Glutamatergic neuron (in vitro differentiated cells): ENCODE results near the gene ATG101. TPM values are rescaled to one million over a fixed set of nuclear protein-coding genes. Genes with fewer than 3 reads are reported as not detected.
A peak's percentile ranks its signal among the peaks of the same experiment; 100 is the strongest.

Experiments used
- DNase-seq: peaks from one replicate; pipeline ENCODE4 v3.0.0; 2022
- H3K27ac Mint-ChIP-seq: one replicate; pipeline ENCODE4 v1.8.0; 2020; ENCODE audit warnings: mild to moderate bottlenecking, mixed read lengths, inconsistent platforms; ENCODE audit not compliant: unreplicated experiment
- H3K27me3 Mint-ChIP-seq: one replicate; pipeline ENCODE4 v1.8.0; 2020; ENCODE audit warnings: mild to moderate bottlenecking, moderate library complexity, mixed read lengths, inconsistent platforms; ENCODE audit not compliant: unreplicated experiment
- H3K36me3 Mint-ChIP-seq: one replicate; pipeline ENCODE4 v1.8.0; 2020; ENCODE audit warnings: mild to moderate bottlenecking, mixed read lengths, inconsistent platforms; ENCODE audit not compliant: unreplicated experiment
- H3K4me1 Mint-ChIP-seq: one replicate; pipeline ENCODE4 v1.8.0; 2020; ENCODE audit warnings: mild to moderate bottlenecking, low read depth, mixed read lengths, inconsistent platforms; ENCODE audit not compliant: unreplicated experiment
- H3K4me3 Mint-ChIP-seq: one replicate; pipeline ENCODE4 v1.8.0; 2020; ENCODE audit warnings: mild to moderate bottlenecking, mixed read lengths, inconsistent platforms; ENCODE audit not compliant: unreplicated experiment
- H3K9me3 Mint-ChIP-seq: one replicate; pipeline ENCODE4 v1.8.0; 2020; ENCODE audit warnings: mild to moderate bottlenecking, moderate library complexity, mixed read lengths, inconsistent platforms; ENCODE audit not compliant: unreplicated experiment
- CTCF ChIP-seq: fragments of 200-600 bp; sonication (generic); IDR thresholded peaks from one replicate; pipeline ENCODE4 v1.5.0; 2021; ENCODE audit not compliant: partially characterized antibody, unreplicated experiment
- total RNA-seq: library from RNA; stranded (reverse); fragmentation: NEBNext Ultra II Directional; extraction: Animal tissue kit (Norgen Biotek cat#: 25700); gene quantifications from one replicate; pipeline ENCODE4 v1.2.1, GENCODE V29; 2021; ENCODE audit not compliant: unreplicated experiment

Gene ATG101
- total RNA-seq, 1 donor from 2014 or later: 26.2 TPM

- H3K27me3 Mint-ChIP-seq: peaks cover 22% of the 10 kb centered on the region
- peak overlapping the region; percentile 63 for H3K4me3 Mint-ChIP-seq
- peaks cover 7% of the 10 kb centered on the region for H3K9me3 Mint-ChIP-seq
- H3K36me3 Mint-ChIP-seq: no peaks in the 10 kb centered on the region
- H3K27ac Mint-ChIP-seq: peak overlapping the region; percentile 1
- no peak for DNase-seq
- no peak for TF ChIP-seq CTCF
- H3K4me1 Mint-ChIP-seq: peaks cover 6% of the 10 kb centered on the region
Observed at GRCh38 chr12:52049286-52049685, 20.5 kb upstream of the ATG101 start.

GRCh38 chr12:52049688-52050087, 20.1 kb upstream of the ATG101 start:
- Mint-ChIP-seq H3K27ac (peak overlapping the region; percentile 1), H3K36me3 (no peaks in the 10 kb centered on the region), H3K27me3 (peaks cover 18% of the 10 kb centered on the region), H3K4me1 (peaks cover 6% of the 10 kb centered on the region), H3K4me3 (peak overlapping the region; percentile 63), H3K9me3 (peaks cover 5% of the 10 kb centered on the region)
- no peak for DNase-seq
- no peak for TF ChIP-seq CTCF

- H3K4me3 Mint-ChIP-seq: peak overlapping the region; percentile 63
Observed at GRCh38 chr12:52050116-52050757, 19.5 kb upstream of the ATG101 start.

GRCh38 chr12:52050758-52051541, 18.8 kb upstream of the ATG101 start, which contains the start of gene NR4A1:
Gene NR4A1 (plus strand): TSS chr12:52051442. CDS start chr12:52054329, 2,887 bp downstream.
- Mint-ChIP-seq H3K27me3 (peaks cover 18% of the 10 kb centered on the region), H3K4me3 (peak within 1 kb of the TSS; percentile 68), H3K27ac (no peak within 1 kb of the TSS), H3K36me3 (no peaks in the 10 kb centered on the region), H3K4me1 (peaks cover 6% of the 10 kb centered on the region), H3K9me3 (peaks cover 5% of the 10 kb centered on the region)
- no peak for TF ChIP-seq CTCF
- DNase-seq: peak; percentile 84

More at GRCh38 chr12:52050116-52050757, 19.5 kb upstream of the ATG101 start:
- TF ChIP-seq CTCF: no peak
- Mint-ChIP-seq H3K4me1 (peaks cover 6% of the 10 kb centered on the region), H3K27ac (no peak overlapping the region), H3K9me3 (peaks cover 5% of the 10 kb centered on the region), H3K27me3 (peaks cover 18% of the 10 kb centered on the region), H3K36me3 (no peaks in the 10 kb centered on the region)
- no peak for DNase-seq
